HepG2 (cell line): Measurements from ENCODE around the gene ZC3H7B. TPM values are rescaled to one million over a fixed set of nuclear protein-coding genes. Genes with fewer than 3 reads are reported as not detected.
A peak's percentile ranks its signal among the peaks of the same experiment; 100 is the strongest.

Experiments used
- AKNA ChIP-seq: sonication (generic); formaldehyde crosslinking; IDR thresholded peaks from 2 replicates; pipeline ENCODE4 v1.4.0; 2020; ENCODE audit warnings: missing genetic modification reagents, borderline replicate concordance
- ARNT2 ChIP-seq: sonication (generic); formaldehyde crosslinking; IDR thresholded peaks from 2 replicates; pipeline ENCODE4 v1.8.0; 2022; ENCODE audit warnings: mild to moderate bottlenecking, low read depth, missing genetic modification reagents, moderate library complexity
- ISX ChIP-seq: sonication (generic); formaldehyde crosslinking; conservative IDR thresholded peaks from 2 replicates; pipeline ENCODE4 v1.5.0; 2020; ENCODE audit warnings: missing genetic modification reagents
- MEF2D ChIP-seq: sonication (generic); formaldehyde crosslinking; IDR thresholded peaks from 2 replicates; pipeline ENCODE4 v1.5.1; 2020; ENCODE audit warnings: mild to moderate bottlenecking, missing genetic modification reagents
- NCOR1 ChIP-seq: fragments of 200-600 bp; sonication (generic); IDR thresholded peaks from 2 replicates; pipeline ENCODE4 v1.7.0; 2017; ENCODE audit warnings: antibody characterized with exemption, low read length, borderline replicate concordance
- PAWR ChIP-seq: sonication (generic); formaldehyde crosslinking; IDR thresholded peaks from 2 replicates; pipeline ENCODE4 v1.4.0; 2020; ENCODE audit warnings: missing genetic modification reagents, mild to moderate bottlenecking, borderline replicate concordance
- RXRB ChIP-seq: IDR thresholded peaks from 2 replicates; pipeline ENCODE4 v1.6.1; 2016; ENCODE audit warnings: borderline replicate concordance, missing genetic modification reagents, missing compliant biosample characterization
- SNAI1 ChIP-seq: sonication (generic); formaldehyde crosslinking; IDR thresholded peaks from 2 replicates; pipeline ENCODE4 v1.5.0; 2020; ENCODE audit warnings: mild to moderate bottlenecking, missing genetic modification reagents, borderline replicate concordance
- ZBTB40 ChIP-seq, 2 experiments: fragments of 450-650 bp in 1 of 2; sonication (generic) in 1 of 2; formaldehyde crosslinking in 1 of 2; IDR thresholded peaks; 2 replicates each; pipeline versions ENCODE4 v1.6.1 to v1.8.0; 2016 to 2022; ENCODE audit warnings: antibody characterized with exemption in 1 of 2, mild to moderate bottlenecking in 1 of 2, missing genetic modification reagents in 1 of 2
- ZFP62 ChIP-seq: sonication (generic); formaldehyde crosslinking; IDR thresholded peaks from 2 replicates; pipeline ENCODE4 v1.4.0; 2020; ENCODE audit warnings: missing genetic modification reagents
- ZFP90 ChIP-seq: sonication (generic); formaldehyde crosslinking; IDR thresholded peaks from 2 replicates; pipeline ENCODE4 v1.8.0; 2022; ENCODE audit warnings: missing genetic modification reagents, mild to moderate bottlenecking, inconsistent platforms, borderline replicate concordance
- ZNF629 ChIP-seq: sonication (generic); formaldehyde crosslinking; conservative IDR thresholded peaks from 2 replicates; pipeline ENCODE4 v1.5.0; 2020; ENCODE audit warnings: missing genetic modification reagents
- ZNF740 ChIP-seq: sonication (generic); formaldehyde crosslinking; IDR thresholded peaks from 2 replicates; pipeline ENCODE4 v1.4.0; 2020; ENCODE audit warnings: missing genetic modification reagents
- polyA plus RNA-seq, 8 experiments: library from polyadenylated mRNA; depleted of rRNA in 3 of 8; stranded (reverse) in 7 of 8; unstranded in 1 of 8; fragments of >200 nt; fragmentation: Illumina TruSeq in 4 of 8; extraction: Trizol in 4 of 8; gene quantifications; 2 replicates each; pipeline versions ENCODE4 v1.2.1 to v1.2.3, GENCODE V29; 2011 to 2016; ENCODE audit warnings: low read depth in 4 of 8, missing spikeins in 1 of 8, mixed read lengths in 1 of 8; ENCODE audit not compliant: insufficient read depth in 1 of 8
- total RNA-seq, 5 experiments: library from RNA; depleted of rRNA; stranded (reverse); fragments of >200 nt; fragmentation: Illumina TruSeq; extraction: Trizol; gene quantifications; 2 replicates each; pipeline ENCODE4 v1.2.3, GENCODE V29; 2016; ENCODE audit warnings: low read depth in 1 of 5

ZC3H7B gene
- total and polyA plus RNA-seq, 2 of the 13 experiments (the other 11 are each of a cell fraction or from before 2014, with no cell fraction given): 26.4 to 37.2 TPM

- TF ChIP-seq AKNA (no peak; the same call in 1 of the 2 replicates), ZFP62 (0 out of 2 replicates have a peak, but pooled peaks have one; percentile 58), RXRB (CRISPR knock-in tag) (no peak), ZBTB40 (IDR thresholded peaks at IDR 0.05) (peak; percentile 96), ZBTB40 (CRISPR knock-in tag; IDR thresholded peaks at IDR 0.05) (peak; percentile 100), MEF2D (no peak), ISX (CRISPR knock-in tag) (0 out of 2 replicates have a peak, but pooled peaks have one; percentile 37), ARNT2 (CRISPR knock-in tag) (no peak), PAWR (CRISPR knock-in tag) (no peak), NCOR1 (no peak; the same call in 1 of the 2 replicates), ZFP90 (CRISPR knock-in tag) (peak; percentile 80; the same call in 1 of the 2 replicates), ZNF629 (CRISPR knock-in tag) (no peak), ZNF740 (CRISPR knock-in tag) (peak; percentile 62; the same call in 1 of the 2 replicates), SNAI1 (CRISPR knock-in tag) (no peak)
Measured at GRCh38 chr22:41285820-41286638, 15.3 kb upstream of the ZC3H7B start, which contains the start of gene RANGAP1 (continued).
